Colonic mucosa (tissue), 4 donors: Measurements from ENCODE around the gene SPTBN1. TPM values are rescaled to one million over a fixed set of nuclear protein-coding genes. Genes with fewer than 3 reads are reported as not detected.

Source experiments
- DNase-seq: peaks from one replicate; pipeline ENCODE4 v3.0.0-alpha.2; 2020
- H3K27ac ChIP-seq: fragments of 200-600 bp; one replicate; pipeline ENCODE4 v1.8.0; 2021
- H3K27me3 ChIP-seq: fragments of 200-600 bp; one replicate; pipeline ENCODE4 v1.8.0; 2021
- H3K36me3 ChIP-seq: fragments of 200-600 bp; one replicate; pipeline ENCODE4 v1.8.0; 2021
- H3K4me1 ChIP-seq: fragments of 200-600 bp; one replicate; pipeline ENCODE4 v1.8.0; 2021; ENCODE audit warnings: mild to moderate bottlenecking
- H3K4me3 ChIP-seq: fragments of 200-600 bp; one replicate; pipeline ENCODE4 v1.8.0; 2021
- H3K9ac ChIP-seq, 2 donors: one replicate each; pipeline ENCODE4 v1.7.0; 2013; ENCODE audit warnings: control low read depth in 2 of 2, low read depth in 2 of 2, low read length in 2 of 2
- H3K9me3 ChIP-seq: fragments of 200-600 bp; one replicate; pipeline ENCODE4 v1.8.0; 2021
- CTCF ChIP-seq: fragments of 200-600 bp; IDR thresholded peaks from one replicate; pipeline ENCODE4 v1.8.0; 2022; ENCODE audit warnings: antibody characterized with exemption, mild to moderate bottlenecking
- intact Hi-C: fragments of 100-400 bp; cut with DNase I; formaldehyde crosslinking; loops from one replicate; pipeline ENCODE4 v1.14.1; 2022
- total RNA-seq, 2 donors: library from RNA; stranded (reverse); fragmentation: NEBNext Ultra II Directional in 1 of 2; extraction: Animal tissue kit (Norgen Biotek cat#: 25700) in 1 of 2; gene quantifications; one replicate each; pipeline ENCODE4 v1.2.1, GENCODE V29; 2021
- donor health status: healthy.
- donor health status: DM: no; HTN: no; CAD: no.
- donor health status: DM: no; HTN: no; CAD: no.

The SPTBN1 gene
- total RNA-seq, 2 donors from 2014 or later, result 325 to 338 TPM

- H3K27me3 ChIP-seq, result no peaks in the 10 kb centered on the region
- H3K4me1 ChIP-seq, result no peaks in the 10 kb centered on the region
- no peaks in the 10 kb centered on the region for H3K36me3 ChIP-seq
- H3K9me3 ChIP-seq, result no peaks in the 10 kb centered on the region
- TF ChIP-seq CTCF, result no peak
- intact Hi-C loops, result loop anchor here (10.0 kb wide), 2 partner anchors 529 to 589 kb away; partner anchors contain the start of gene ACYP2
- no peak for DNase-seq
- H3K27ac ChIP-seq, result no peak overlapping the region
- no peak overlapping the region for H3K9ac ChIP-seq
- H3K4me3 ChIP-seq, result no peak overlapping the region
Measured at GRCh38 chr2:54704238-54704637, 248.1 kb downstream of the SPTBN1 start.

- no peaks in the 10 kb centered on the region for H3K4me1 ChIP-seq
- no peak for DNase-seq
- H3K36me3 ChIP-seq, result no peaks in the 10 kb centered on the region
- intact Hi-C loops, result loop anchor here (5.0 to 10.0 kb wide), 4 partner anchors 38 to 590 kb away; partner anchors contain the start of gene ACYP2
- H3K9ac ChIP-seq, result no peak overlapping the region
- H3K27ac ChIP-seq, result no peak overlapping the region
- H3K4me3 ChIP-seq, result no peak overlapping the region
- peak; percentile 50 for TF ChIP-seq CTCF
- no peaks in the 10 kb centered on the region for H3K9me3 ChIP-seq
- no peaks in the 10 kb centered on the region for H3K27me3 ChIP-seq
Measured at GRCh38 chr2:54704688-54705605, 248.8 kb downstream of the SPTBN1 start.

- H3K36me3 ChIP-seq, result no peaks in the 10 kb centered on the region
- no peak overlapping the region for H3K27ac ChIP-seq
- DNase-seq, result no peak
- no peaks in the 10 kb centered on the region for H3K27me3 ChIP-seq
- no peaks in the 10 kb centered on the region for H3K9me3 ChIP-seq
- intact Hi-C loops, result loop anchor here (5.0 to 10.0 kb wide), 4 partner anchors 39 to 592 kb away; partner anchors contain the start of gene ACYP2
- no peak for TF ChIP-seq CTCF
- no peak overlapping the region for H3K4me3 ChIP-seq
- no peaks in the 10 kb centered on the region for H3K4me1 ChIP-seq
- H3K9ac ChIP-seq, result no peak overlapping the region
Measured at GRCh38 chr2:54706622-54707021, 250.5 kb downstream of the SPTBN1 start.

GRCh38 chr2:54708584-54709335 lies 252.6 kb downstream of the SPTBN1 start:
- Histone ChIP-seq H3K9ac (peak overlapping the region; percentile 48 to 62), H3K36me3 (no peaks in the 10 kb centered on the region), H3K4me3 (peak overlapping the region; percentile 54), H3K27ac (peak overlapping the region; percentile 29), H3K27me3 (no peaks in the 10 kb centered on the region), H3K4me1 (no peaks in the 10 kb centered on the region), H3K9me3 (no peaks in the 10 kb centered on the region)
- intact Hi-C loops, result loop anchor here (5.0 to 10.0 kb wide), 4 partner anchors 41 to 594 kb away; partner anchors contain the start of gene ACYP2
- peak; percentile 68 for DNase-seq
- TF ChIP-seq CTCF, result no peak

GRCh38 chr2:54709336-54709809 lies 253.2 kb downstream of the SPTBN1 start:
- no peaks in the 10 kb centered on the region for H3K9me3 ChIP-seq
- H3K9ac ChIP-seq, result peak overlapping the region; percentile 48 to 62
- no peaks in the 10 kb centered on the region for H3K36me3 ChIP-seq
- peak overlapping the region; percentile 54 for H3K4me3 ChIP-seq
- no peaks in the 10 kb centered on the region for H3K27me3 ChIP-seq
- peak; percentile 75 for DNase-seq
- intact Hi-C loops, result loop anchor here (5.0 to 10.0 kb wide), 4 partner anchors 42 to 595 kb away; partner anchors contain the start of gene ACYP2
- H3K27ac ChIP-seq, result peak overlapping the region; percentile 29
- H3K4me1 ChIP-seq, result no peaks in the 10 kb centered on the region
- no peak for TF ChIP-seq CTCF
